22Rv1 (cell line): ENCODE data around the gene DHX40.

Experiments
- ZFX ChIP-seq: fragments of 450-650 bp; IDR thresholded peaks from 2 replicates; pipeline ENCODE4 v1.6.1; 2017; ENCODE audit warnings: antibody characterized with exemption, borderline replicate concordance
- TF ChIP-seq, protein P1 (sequence below): fragments of 450-650 bp; IDR thresholded peaks from 2 replicates; pipeline ENCODE4 v1.5.1; 2017; ENCODE audit warnings: mild to moderate bottlenecking

DNA sequence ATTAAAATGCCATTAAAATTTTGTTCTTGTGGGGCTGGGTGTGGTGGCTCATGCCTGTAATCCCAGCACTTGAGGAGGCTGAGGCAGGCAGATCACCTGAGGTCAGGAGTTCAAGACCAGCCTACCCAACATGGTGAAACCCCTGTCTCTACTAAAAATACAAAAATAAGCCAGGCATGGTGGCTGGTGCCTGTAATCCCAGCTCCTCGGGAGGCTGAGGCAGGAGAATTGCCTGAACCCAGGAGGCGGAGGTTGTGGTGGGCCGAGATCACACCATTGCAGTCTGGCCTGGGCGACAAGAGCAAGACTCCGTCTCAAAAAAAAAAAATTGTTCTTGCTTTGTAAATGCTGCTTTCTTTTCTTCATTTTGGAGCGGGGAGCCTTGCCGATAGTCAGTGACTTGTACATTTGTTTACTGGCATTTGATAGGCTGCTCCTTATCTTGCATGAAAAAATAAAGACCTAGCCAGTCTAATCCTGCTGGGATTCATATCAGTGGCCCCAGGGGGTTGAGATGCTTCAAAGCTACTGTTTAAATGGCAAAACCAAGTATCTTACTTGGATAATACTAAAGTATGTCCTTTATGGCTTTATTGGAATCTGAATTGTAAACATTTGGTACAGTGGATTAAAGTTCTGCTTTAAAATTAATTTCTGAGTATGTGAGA lies 51.0 kb downstream of the DHX40 start:
- TF ChIP-seq, protein P1, sequence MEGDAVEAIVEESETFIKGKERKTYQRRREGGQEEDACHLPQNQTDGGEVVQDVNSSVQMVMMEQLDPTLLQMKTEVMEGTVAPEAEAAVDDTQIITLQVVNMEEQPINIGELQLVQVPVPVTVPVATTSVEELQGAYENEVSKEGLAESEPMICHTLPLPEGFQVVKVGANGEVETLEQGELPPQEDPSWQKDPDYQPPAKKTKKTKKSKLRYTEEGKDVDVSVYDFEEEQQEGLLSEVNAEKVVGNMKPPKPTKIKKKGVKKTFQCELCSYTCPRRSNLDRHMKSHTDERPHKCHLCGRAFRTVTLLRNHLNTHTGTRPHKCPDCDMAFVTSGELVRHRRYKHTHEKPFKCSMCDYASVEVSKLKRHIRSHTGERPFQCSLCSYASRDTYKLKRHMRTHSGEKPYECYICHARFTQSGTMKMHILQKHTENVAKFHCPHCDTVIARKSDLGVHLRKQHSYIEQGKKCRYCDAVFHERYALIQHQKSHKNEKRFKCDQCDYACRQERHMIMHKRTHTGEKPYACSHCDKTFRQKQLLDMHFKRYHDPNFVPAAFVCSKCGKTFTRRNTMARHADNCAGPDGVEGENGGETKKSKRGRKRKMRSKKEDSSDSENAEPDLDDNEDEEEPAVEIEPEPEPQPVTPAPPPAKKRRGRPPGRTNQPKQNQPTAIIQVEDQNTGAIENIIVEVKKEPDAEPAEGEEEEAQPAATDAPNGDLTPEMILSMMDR = no peak
- TF ChIP-seq ZFX = no peak
